Ishikawa (cell line): ENCODE measurements around the gene PANX2.

Experiments
- CEBPB ChIP-seq: IDR thresholded peaks from 2 replicates; pipeline ENCODE4 v1.6.1; 2012
- EP300 ChIP-seq: IDR thresholded peaks from 2 replicates; pipeline ENCODE4 v1.6.1; 2012; ENCODE audit warnings: borderline replicate concordance
- FOXM1 ChIP-seq: IDR thresholded peaks from 2 replicates; pipeline ENCODE4 v1.6.1; 2012; ENCODE audit warnings: low read depth, borderline replicate concordance
- MAX ChIP-seq: IDR thresholded peaks from 2 replicates; pipeline ENCODE4 v1.6.1; 2012
- RAD21 ChIP-seq: IDR thresholded peaks from 2 replicates; pipeline ENCODE4 v1.6.1; 2012; ENCODE audit warnings: low read depth
- REST ChIP-seq: IDR thresholded peaks from 2 replicates; pipeline ENCODE4 v1.6.1; 2012; ENCODE audit warnings: low read depth, mild to moderate bottlenecking
- TCF12 ChIP-seq: IDR thresholded peaks from 2 replicates; pipeline ENCODE4 v1.6.1; 2012; ENCODE audit warnings: low read depth
- YY1 ChIP-seq: IDR thresholded peaks from 2 replicates; pipeline ENCODE4 v1.6.1; 2012; ENCODE audit warnings: low read depth

GRCh38 chr22:50218996-50219727 is 48.6 kb downstream of the PANX2 start:
- TF ChIP-seq CEBPB, result no peak
- TF ChIP-seq EP300, result no peak; the same call in 1 of the 2 replicates
- TF ChIP-seq TCF12, result peak; percentile 84
- no peak for TF ChIP-seq YY1
- TF ChIP-seq RAD21, result no peak
- peak; percentile 98 for TF ChIP-seq MAX
- TF ChIP-seq FOXM1, result no peak
- no peak for TF ChIP-seq REST
